Measurements from ENCODE around the gene PRPSAP1. TPM values are rescaled to one million over a fixed set of nuclear protein-coding genes. Genes with fewer than 3 reads are reported as not detected.

PRPSAP1 gene
- total and polyA plus RNA-seq, 2 of the 8 experiments (the other 6 are each of a cell fraction or from before 2014, with no cell fraction given): 32.0 to 54.2 TPM

DNA sequence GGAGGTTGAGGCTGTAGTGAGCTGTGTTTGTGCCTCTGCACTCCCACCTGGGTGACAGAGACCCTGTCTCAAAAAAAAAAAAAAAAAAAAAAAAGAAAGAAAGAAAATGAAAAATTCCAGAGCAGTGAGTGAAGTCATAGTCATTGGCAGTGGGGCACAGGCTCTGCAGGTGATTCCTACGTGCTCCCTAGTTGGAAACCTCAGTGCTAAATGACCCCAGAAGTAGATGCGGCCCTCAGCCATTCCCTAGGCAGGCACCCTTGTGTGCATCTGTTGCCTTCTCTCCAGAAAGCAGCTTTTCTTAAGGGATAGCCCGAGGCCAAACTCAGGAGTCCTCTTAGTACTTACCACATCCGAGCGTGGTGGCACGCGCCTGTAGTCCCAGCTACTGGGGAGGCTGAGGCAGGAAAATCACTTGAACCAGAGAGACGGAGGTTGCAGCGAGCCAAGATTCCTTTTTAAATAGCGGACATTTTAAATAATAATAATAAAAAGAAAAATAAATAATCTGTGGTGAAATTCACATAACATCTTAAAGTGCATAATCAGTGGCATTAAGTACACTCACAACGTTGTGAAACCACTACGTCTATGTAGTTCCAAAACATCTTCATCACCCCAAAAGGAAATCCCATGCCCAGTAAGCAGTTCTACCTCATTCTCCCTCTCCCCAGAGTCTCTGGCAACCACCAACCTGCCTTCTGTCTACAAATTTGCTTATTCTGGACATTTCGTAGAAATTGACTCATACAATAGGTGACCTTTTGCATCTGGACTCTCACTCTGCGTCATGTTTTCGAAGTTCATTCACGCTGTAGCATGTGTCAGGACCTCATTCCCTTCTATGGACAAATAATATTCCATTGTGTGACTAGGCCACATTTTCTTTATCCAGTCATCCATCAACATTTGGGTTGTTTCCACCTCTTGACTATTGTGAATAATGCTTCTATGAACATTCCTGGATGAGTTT, 18.2 kb upstream of the PRPSAP1 start:
- Histone ChIP-seq H3K79me2 (ENCODE audit: control insufficient read depth in 1 of 2, insufficient read depth in 2 of 2, low read length in 2 of 2) (no peaks in the 10 kb centered on the region), H2BK15ac (ENCODE audit: low read length) (0 out of 2 replicates have a peak overlapping the region, but pooled peaks have one; percentile 16), H2AFZ (ENCODE audit: low read length) (no peak overlapping the region), H2BK12ac (ENCODE audit: low read depth, low read length) (no peak overlapping the region), H4K8ac (ENCODE audit: extremely low read depth, insufficient read depth, low read length) (no peak overlapping the region), H3K4me3 (ENCODE audit: extremely low read depth in 1 of 4, insufficient read depth in 2 of 4, low read depth in 3 of 4, low read length in 4 of 4) (no peak overlapping the region), H3K4me2 (ENCODE audit: insufficient read depth in 1 of 2, low read depth in 2 of 2, low read length in 2 of 2) (no peak overlapping the region), H4K5ac (ENCODE audit: insufficient read length, low read depth, low read length) (no peak overlapping the region), H3K27me3 (replicated peaks in 1 of 4; ENCODE audit: control insufficient read depth in 3 of 4, extremely low read depth in 1 of 4, insufficient read depth in 3 of 4, low read length in 3 of 4) (no peaks in the 10 kb centered on the region), H2BK120ac (replicated peaks; ENCODE audit: low read depth, low read length) (no peak overlapping the region), H3K56ac (replicated peaks; ENCODE audit: insufficient read length, low read depth, low read length) (no peak overlapping the region), H3K27ac (ENCODE audit: low read depth, low read length) (no peak overlapping the region), H3K79me1 (ENCODE audit: low read depth, low read length) (no peaks in the 10 kb centered on the region), H3K4ac (replicated peaks; ENCODE audit: insufficient read length, low read depth, low read length) (no peak overlapping the region), H2BK5ac (ENCODE audit: low read depth, low read length) (no peak overlapping the region), H2BK20ac (ENCODE audit: low read length) (no peak overlapping the region), H3K9ac (replicated peaks in 1 of 4; ENCODE audit: extremely low read depth in 1 of 4, low read depth in 3 of 4, low read length in 3 of 4) (no peak overlapping the region), H4K20me1 (replicated peaks in 1 of 2; ENCODE audit: control insufficient read depth in 1 of 2, insufficient read depth in 2 of 2, low read length in 2 of 2) (no peaks in the 10 kb centered on the region), H2AK5ac (ENCODE audit: low read depth, low read length) (no peak overlapping the region), H3K23me2 (ENCODE audit: low read depth, low read length) (no peaks in the 10 kb centered on the region), H3K4me1 (replicated peaks in 1 of 4; ENCODE audit: control insufficient read depth in 3 of 4, insufficient read depth in 4 of 4, low read length in 3 of 4) (no peaks in the 10 kb centered on the region; a peak in 1 of 7 replicates), H3K18ac (ENCODE audit: extremely low read depth, low read length) (no peak overlapping the region), H3K9me3 (ENCODE audit: insufficient read depth in 2 of 2, low read depth in 1 of 2, low read length in 1 of 2) (no peaks in the 10 kb centered on the region), H3K36me3 (ENCODE audit: control insufficient read depth in 2 of 4, insufficient read depth in 4 of 4, low read length in 3 of 4) (no peaks in the 10 kb centered on the region; a peak in 1 of 8 replicates), H3K23ac (ENCODE audit: insufficient read length) (no peak overlapping the region), H3K14ac (ENCODE audit: insufficient read length) (no peak overlapping the region), H4K91ac (replicated peaks; ENCODE audit: insufficient read length, low read length) (no peak overlapping the region)
- POLR2A ChIA-PET (ENCODE audit: partially characterized antibody): no interaction called here
- no peak for FAIRE-seq
- CTCF ChIA-PET (ENCODE audit: partially characterized antibody): interaction anchor here (0.6 to 29.3 kb wide), 7 partner anchors 14 to 1233 kb away, joined by 3 to 635 read pairs (median 4); partner anchors contain the start of gene SPHK1
- 91% methylated on average over 15 of the region's 16 CpGs; no CpG with 5 or more reads in 1 of the 2 experiments for WGBS, 2 experiments (ENCODE audit: extremely low coverage in 1 of 2, insufficient coverage in 1 of 2, insufficient read length in 1 of 2, insufficient replicate concordance in 2 of 2, low coverage in 1 of 2, low lambda C conversion rate in 2 of 2, missing lambda C conversion rate in 1 of 2)
- no peak for DNase-seq (ENCODE audit: low read depth in 1 of 2, low spot score in 2 of 2)
- TF ChIP-seq SP2 (IDR thresholded peaks at IDR 0.05; ENCODE audit: low read length) (no peak), SRF (IDR thresholded peaks at IDR 0.05; ENCODE audit: low read depth, low read length) (no peak), HDAC6 (IDR thresholded peaks at IDR 0.05; ENCODE audit: low read depth, low read length) (no peak), CTBP2 (IDR thresholded peaks at IDR 0.05; ENCODE audit: borderline replicate concordance, insufficient read depth, insufficient read length, low read length) (no peak), MAFK (IDR thresholded peaks at IDR 0.05; ENCODE audit: low read depth, low read length) (no peak), NANOG (IDR thresholded peaks at IDR 0.05; ENCODE audit: insufficient read depth, low read depth, low read length, poor library complexity, severe bottlenecking) (no peak), RXRA (IDR thresholded peaks at IDR 0.05; ENCODE audit: insufficient read depth, low read depth, low read length) (no peak), CHD2 (IDR thresholded peaks at IDR 0.05; ENCODE audit: low read length) (no peak), SP4 (IDR thresholded peaks at IDR 0.05; ENCODE audit: low read length) (no peak), GABPA (IDR thresholded peaks at IDR 0.05; ENCODE audit: borderline replicate concordance, insufficient read depth, low read length) (no peak)
- TF ChIP-seq, protein P1, sequence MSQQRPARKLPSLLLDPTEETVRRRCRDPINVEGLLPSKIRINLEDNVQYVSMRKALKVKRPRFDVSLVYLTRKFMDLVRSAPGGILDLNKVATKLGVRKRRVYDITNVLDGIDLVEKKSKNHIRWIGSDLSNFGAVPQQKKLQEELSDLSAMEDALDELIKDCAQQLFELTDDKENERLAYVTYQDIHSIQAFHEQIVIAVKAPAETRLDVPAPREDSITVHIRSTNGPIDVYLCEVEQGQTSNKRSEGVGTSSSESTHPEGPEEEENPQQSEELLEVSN (IDR thresholded peaks at IDR 0.05): no peak
